Breast epithelium (tissue), 4 donors: ENCODE results near the gene CTNNA1. TPM values are rescaled to one million over a fixed set of nuclear protein-coding genes. Genes with fewer than 3 reads are reported as not detected.

ENCODE experiments used
- DNase-seq, 2 donors: peaks; one replicate each; pipeline ENCODE4 v3.0.0-alpha.2; 2019; ENCODE audit warnings: low spot score in 2 of 2
- H3K27ac ChIP-seq, 2 donors: fragments of 200-600 bp; sonication (generic) in 1 of 2; one replicate each; pipeline ENCODE4 v1.5.1; 2016 to 2019; ENCODE audit warnings: mild to moderate bottlenecking in 1 of 2
- H3K27me3 ChIP-seq, 2 donors: fragments of 200-600 bp; sonication (generic) in 1 of 2; one replicate each; pipeline versions ENCODE4 v1.5.1 to v1.6.0; 2017 to 2019; ENCODE audit warnings: control low read depth in 1 of 2, mild to moderate bottlenecking in 1 of 2
- H3K36me3 ChIP-seq: fragments of 200-600 bp; one replicate; pipeline ENCODE4 v1.5.1; 2019
- H3K4me1 ChIP-seq, 2 donors: fragments of 200-600 bp; sonication (generic); one replicate each; pipeline ENCODE4 v1.5.1; 2016 to 2019; ENCODE audit warnings: control low read depth in 1 of 2
- H3K4me3 ChIP-seq, 3 donors: fragments of 200-600 bp; sonication (generic); 1 replicate in 2 of 3; 2 replicates in 1 of 3; pipeline ENCODE4 v1.5.1; 2016 to 2019; ENCODE audit warnings: mild to moderate bottlenecking in 3 of 3, moderate library complexity in 2 of 3
- H3K9me3 ChIP-seq, 2 donors: fragments of 200-600 bp; sonication (generic) in 1 of 2; one replicate each; pipeline ENCODE4 v1.5.1; 2016 to 2019; ENCODE audit warnings: control low read depth in 1 of 2
- POLR2A ChIP-seq: fragments of 450-650 bp; IDR thresholded peaks from one replicate; pipeline ENCODE4 v1.6.1; 2016; ENCODE audit warnings: antibody characterized with exemption, mild to moderate bottlenecking, moderate library complexity
- POLR2AphosphoS5 ChIP-seq, 3 donors: sonication (generic); formaldehyde crosslinking; IDR thresholded peaks; one replicate each; pipeline ENCODE4 v1.6.1; 2017; ENCODE audit warnings: antibody characterized with exemption in 3 of 3
- intact Hi-C: fragments of 100-400 bp; cut with DNase I; formaldehyde crosslinking; loops from one replicate; pipeline ENCODE4 v1.15.1; 2023; ENCODE audit warnings: low total_unique reads
- total RNA-seq, 3 donors: library from RNA; depleted of rRNA; stranded (reverse); fragments of >200 nt; gene quantifications; one replicate each; pipeline ENCODE4 v1.1.0, GENCODE V29; 2016
- TF ChIP-seq, protein P1 (sequence below), 3 donors: fragments of 450-650 bp; IDR thresholded peaks; one replicate each; pipeline ENCODE4 v1.5.1; 2016 to 2017; ENCODE audit warnings: antibody characterized with exemption in 3 of 3, mild to moderate bottlenecking in 3 of 3, moderate library complexity in 3 of 3

The CTNNA1 gene
- total RNA-seq, 3 donors from 2014 or later, result 314 to 389 (median 321) TPM

DNA sequence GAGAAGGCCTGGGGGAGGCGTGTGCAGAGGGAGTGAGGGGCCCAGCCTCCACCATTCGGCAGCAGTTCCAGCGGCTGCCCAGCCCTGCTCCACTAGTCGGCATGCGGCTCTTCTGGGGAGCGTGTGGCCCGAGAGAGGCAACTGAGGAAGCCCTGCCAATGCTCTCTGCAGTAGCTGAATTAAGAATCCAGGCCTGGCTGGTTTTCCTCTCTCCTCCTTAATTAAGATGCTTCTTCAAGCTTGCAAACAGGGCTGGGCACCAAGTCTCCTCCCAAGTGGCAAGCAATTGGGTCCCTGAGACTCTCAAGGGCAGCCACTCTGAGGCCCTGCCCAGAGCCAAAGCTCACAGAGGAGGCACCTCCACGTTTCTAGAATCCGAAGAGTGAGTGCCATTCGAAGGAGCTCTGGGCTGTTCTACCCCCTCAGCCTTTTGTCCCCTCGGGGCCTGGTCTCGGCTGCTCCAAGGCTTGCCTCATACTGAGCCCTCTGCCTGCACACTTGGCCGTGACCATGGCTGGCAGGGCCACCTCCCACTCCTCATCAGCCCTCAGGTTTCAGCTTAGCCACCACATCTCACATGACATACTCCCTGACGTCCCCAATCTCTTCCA lies 197.3 kb downstream of the CTNNA1 start:
- no peak overlapping the region for H3K27ac ChIP-seq
- no peaks in the 10 kb centered on the region for H3K36me3 ChIP-seq
- no peak for DNase-seq
- peaks cover 8 to 22% of the 10 kb centered on the region in 2 donors for H3K4me1 ChIP-seq
- intact Hi-C loops, result no loop called here
- no peak overlapping the region for H3K4me3 ChIP-seq
- no peaks in the 10 kb centered on the region for H3K9me3 ChIP-seq
- TF ChIP-seq, protein P1, sequence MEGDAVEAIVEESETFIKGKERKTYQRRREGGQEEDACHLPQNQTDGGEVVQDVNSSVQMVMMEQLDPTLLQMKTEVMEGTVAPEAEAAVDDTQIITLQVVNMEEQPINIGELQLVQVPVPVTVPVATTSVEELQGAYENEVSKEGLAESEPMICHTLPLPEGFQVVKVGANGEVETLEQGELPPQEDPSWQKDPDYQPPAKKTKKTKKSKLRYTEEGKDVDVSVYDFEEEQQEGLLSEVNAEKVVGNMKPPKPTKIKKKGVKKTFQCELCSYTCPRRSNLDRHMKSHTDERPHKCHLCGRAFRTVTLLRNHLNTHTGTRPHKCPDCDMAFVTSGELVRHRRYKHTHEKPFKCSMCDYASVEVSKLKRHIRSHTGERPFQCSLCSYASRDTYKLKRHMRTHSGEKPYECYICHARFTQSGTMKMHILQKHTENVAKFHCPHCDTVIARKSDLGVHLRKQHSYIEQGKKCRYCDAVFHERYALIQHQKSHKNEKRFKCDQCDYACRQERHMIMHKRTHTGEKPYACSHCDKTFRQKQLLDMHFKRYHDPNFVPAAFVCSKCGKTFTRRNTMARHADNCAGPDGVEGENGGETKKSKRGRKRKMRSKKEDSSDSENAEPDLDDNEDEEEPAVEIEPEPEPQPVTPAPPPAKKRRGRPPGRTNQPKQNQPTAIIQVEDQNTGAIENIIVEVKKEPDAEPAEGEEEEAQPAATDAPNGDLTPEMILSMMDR (IDR thresholded peaks at IDR 0.05), result no peak
- TF ChIP-seq POLR2AphosphoS5 (IDR thresholded peaks at IDR 0.05) (no peak), POLR2A (no peak)
- H3K27me3 ChIP-seq, result no peaks in the 10 kb centered on the region

DNA sequence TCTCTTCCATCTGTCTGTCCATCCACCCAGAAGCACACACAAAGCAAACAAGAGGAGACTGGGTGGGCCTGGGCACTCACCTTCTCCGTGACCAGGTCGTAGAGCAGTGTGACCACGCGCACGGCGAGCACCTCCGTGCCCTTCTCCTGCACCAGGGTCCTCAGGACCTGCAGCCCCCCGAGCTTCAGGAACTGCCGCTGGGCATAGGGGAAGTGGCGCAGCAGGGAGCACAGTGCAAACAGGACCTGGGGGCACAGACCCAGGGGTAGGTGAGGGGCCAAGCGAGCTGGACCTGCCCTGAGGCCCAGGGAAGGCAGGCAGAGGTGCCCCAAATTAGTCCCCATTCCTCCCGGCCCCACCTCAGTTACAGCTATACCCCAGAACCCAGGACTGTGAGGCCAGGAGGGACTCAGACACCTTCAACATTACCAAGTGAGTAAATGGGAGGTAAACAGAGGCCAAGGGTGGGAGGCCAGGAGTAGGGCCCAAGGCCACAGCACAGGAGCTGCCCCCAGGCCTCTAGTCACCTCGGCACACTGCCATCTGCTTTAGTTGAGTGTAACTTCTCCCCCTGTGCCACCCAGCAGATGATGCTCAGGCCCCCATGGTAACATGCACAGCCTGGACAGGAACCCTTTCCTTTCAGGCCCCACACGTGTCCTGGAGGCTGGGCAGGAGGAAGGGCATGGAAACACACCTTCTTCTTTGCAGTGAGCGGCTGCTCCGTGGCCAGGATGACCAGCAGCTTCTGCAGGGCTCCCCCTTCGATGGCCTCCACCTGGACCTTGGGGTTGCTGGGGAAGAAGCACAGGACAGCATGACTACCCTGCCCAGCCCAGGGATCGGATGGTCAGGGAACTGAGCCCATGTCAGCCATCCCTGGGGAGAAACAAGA lies 198.1 kb downstream of the CTNNA1 start:
- no peaks in the 10 kb centered on the region for H3K27me3 ChIP-seq
- no peaks in the 10 kb centered on the region for H3K36me3 ChIP-seq
- intact Hi-C loops, result no loop called here
- H3K27ac ChIP-seq, result no peak overlapping the region
- no peak for DNase-seq
- TF ChIP-seq POLR2AphosphoS5 (IDR thresholded peaks at IDR 0.05), result no peak
- TF ChIP-seq, protein P1 (IDR thresholded peaks at IDR 0.05), result no peak
- TF ChIP-seq POLR2A, result no peak
- no peak overlapping the region for H3K4me3 ChIP-seq
- peaks cover 8 to 22% of the 10 kb centered on the region in 2 donors for H3K4me1 ChIP-seq
- no peaks in the 10 kb centered on the region for H3K9me3 ChIP-seq

DNA sequence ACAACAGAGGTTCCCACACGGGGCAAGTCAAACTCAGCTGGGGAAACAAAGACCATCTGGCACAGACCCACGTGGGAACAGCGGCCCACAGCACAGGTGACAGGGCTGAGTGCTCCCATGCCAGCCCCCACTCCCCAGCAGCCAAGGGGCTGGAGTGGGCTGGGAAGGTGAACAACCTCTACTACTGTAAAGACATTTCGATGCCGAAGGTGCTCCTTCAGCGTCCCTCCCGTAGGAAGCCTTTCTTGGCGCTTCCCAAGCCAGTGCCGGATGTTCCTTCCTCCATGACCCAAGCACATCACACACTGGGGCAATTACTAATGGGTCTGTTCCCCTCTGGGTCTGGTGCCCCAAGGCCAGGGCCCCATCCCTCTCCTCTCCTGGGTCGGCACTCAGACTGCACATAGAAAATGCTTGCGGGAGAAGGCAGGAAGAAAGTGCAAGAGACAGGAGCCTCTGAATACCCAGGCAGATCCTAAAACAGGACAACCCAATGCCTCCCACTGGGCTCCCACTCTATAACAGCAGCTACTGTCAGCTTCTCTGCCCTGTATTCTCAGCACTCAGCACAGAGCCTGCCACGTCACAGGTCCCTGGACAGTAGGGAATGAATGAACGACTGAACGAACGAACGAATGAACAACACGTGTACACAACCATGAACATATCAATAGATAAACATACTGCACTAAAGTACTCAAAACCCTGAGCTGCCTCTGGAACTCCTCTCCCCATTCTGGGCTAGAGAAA lies 198.9 kb downstream of the CTNNA1 start:
- intact Hi-C loops, result no loop called here
- DNase-seq, result no peak
- Histone ChIP-seq H3K27me3 (no peaks in the 10 kb centered on the region), H3K9me3 (no peaks in the 10 kb centered on the region), H3K27ac (peak overlapping the region; percentile 72 to 74), H3K4me1 (peaks cover 8 to 22% of the 10 kb centered on the region in 2 donors), H3K4me3 (no peak overlapping the region), H3K36me3 (no peaks in the 10 kb centered on the region)
- TF ChIP-seq, protein P1 (IDR thresholded peaks at IDR 0.05), result no peak
- no peak for TF ChIP-seq POLR2A
- TF ChIP-seq POLR2AphosphoS5 (IDR thresholded peaks at IDR 0.05), result no peak

DNA sequence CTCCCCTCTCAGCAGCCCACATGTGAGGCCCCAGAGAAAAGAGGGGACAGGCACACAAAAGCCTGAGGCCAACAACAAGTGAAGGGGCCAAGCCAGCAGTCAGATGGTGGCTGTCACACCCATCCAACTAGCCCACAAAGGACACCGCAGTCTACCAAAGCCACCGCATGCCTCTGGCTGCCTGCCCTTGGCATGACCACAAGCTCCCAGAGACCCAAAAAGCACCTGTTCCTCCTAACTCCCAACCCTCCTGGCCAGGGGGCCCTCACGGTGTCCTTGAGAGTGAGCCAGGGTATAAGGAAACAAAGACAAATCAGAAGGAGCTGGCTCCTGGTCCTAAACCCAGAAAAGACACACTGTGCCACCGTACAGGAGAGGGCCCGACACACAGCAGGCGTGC lies 199.7 kb downstream of the CTNNA1 start:
- H3K27ac ChIP-seq, result peak overlapping the region; percentile 72 to 74
- H3K4me1 ChIP-seq, result peaks cover 8 to 22% of the 10 kb centered on the region in 2 donors
- intact Hi-C loops, result no loop called here
- no peaks in the 10 kb centered on the region for H3K27me3 ChIP-seq
- H3K9me3 ChIP-seq, result no peaks in the 10 kb centered on the region
- no peaks in the 10 kb centered on the region for H3K36me3 ChIP-seq
- H3K4me3 ChIP-seq, result peak overlapping the region in 1 of 3 donors; percentile 17
- DNase-seq, result no peak
- TF ChIP-seq POLR2AphosphoS5 (IDR thresholded peaks at IDR 0.05) (no peak), POLR2A (no peak)
- TF ChIP-seq, protein P1 (IDR thresholded peaks at IDR 0.05), result no peak
